Measurements from ENCODE around the gene KCNK15. TPM values are rescaled to one million over a fixed set of nuclear protein-coding genes. Genes with fewer than 3 reads are reported as not detected.
"Not testable (repeated sequence)": the region's sequence is repeated elsewhere in the genome, so short reads cannot be mapped to it uniquely, and the experiment has no call there.

KCNK15 gene
- total RNA-seq, 1 donor from 2014 or later, result 0.35 TPM

- no peak for DNase-seq (ENCODE audit: extremely low read depth, low read depth, low spot score)
These were observed 10.5 kb downstream of the KCNK15 start for GRCh38 chr20:44756011-44756688.

DNA sequence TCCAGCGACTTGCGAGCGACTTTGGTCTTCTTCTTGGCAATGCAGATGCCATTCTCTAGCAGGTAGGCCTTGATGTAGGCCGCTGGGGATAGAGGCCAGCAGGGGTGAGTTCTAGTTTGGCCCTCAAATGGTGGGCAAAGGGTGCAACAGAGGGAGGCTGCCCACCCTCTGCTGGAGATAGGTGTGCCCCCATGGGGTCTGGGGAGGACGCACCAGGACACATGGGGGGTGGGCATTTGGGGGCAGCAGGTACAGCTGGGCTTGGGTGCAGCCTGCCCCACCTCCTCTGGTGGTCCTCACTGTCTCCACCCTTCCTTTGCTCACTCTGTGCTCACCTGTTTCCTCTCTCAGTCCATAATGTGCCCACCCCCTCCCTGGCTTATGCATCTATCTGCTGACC is 11.3 kb downstream of the KCNK15 start:
- DNase-seq (ENCODE audit: extremely low read depth, low read depth, low spot score), result no peak

DNA sequence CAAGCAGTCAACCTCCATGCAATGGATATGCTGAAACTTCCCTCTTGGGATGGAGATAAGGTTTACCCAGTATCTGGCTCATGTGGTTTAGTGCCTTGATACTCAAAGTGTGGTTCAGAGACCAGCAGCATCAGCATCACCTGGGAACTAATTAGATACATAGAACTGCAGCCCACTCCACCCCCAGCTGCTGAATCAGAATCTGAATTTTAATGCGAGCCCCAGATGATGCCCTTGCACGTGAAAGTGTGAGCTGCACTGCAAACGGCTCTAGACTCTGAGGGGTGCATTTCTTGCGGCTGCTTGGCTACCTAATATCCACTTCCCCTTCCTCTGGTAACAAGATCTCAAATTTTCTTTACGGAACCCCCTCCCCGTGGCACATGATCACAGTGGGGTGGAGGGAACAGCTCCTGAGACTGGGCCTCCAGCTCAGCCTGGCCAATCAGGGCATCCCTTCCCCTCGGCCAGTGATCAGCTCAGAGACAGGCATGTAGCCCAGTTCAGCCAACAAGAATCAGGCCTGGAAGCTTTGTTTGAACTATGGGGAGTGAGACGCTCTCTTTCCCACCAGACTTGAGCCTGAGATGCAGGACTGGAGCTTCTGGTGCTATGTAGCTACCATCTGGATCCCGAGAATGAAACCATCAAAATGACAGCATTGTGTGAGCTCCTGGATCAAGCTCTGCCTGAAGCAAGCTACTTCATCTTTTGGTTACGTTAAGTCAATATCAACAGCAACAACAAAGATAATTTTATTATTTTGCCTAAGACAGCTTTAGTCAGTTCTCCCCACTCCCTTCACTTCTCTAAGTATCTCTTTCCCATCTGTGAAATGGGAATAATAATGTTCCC is 12.8 kb downstream of the KCNK15 start:
- DNase-seq (ENCODE audit: extremely low read depth, low read depth, low spot score), result no peak

DNA sequence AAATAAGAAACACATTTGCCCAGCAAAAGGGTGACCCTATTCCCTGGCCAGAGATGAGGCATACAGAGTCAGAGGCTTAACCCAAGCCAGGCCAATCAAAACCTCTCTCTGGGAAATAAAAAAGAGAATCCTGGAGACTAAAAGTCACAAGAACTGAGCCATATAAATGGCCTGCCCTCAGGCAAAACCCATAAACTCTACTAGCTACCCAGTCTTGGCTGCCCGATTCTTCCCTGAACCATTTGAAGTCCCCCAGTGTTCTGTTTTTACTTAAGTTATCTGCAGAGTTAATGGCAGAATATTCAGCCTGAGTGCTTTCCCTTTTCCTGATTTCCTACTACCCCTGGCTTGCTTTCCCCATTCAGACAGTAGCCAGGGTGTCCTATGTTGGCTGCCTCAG is 13.9 kb downstream of the KCNK15 start:
- DNase-seq (ENCODE audit: extremely low read depth, low read depth, low spot score), result no peak

DNA sequence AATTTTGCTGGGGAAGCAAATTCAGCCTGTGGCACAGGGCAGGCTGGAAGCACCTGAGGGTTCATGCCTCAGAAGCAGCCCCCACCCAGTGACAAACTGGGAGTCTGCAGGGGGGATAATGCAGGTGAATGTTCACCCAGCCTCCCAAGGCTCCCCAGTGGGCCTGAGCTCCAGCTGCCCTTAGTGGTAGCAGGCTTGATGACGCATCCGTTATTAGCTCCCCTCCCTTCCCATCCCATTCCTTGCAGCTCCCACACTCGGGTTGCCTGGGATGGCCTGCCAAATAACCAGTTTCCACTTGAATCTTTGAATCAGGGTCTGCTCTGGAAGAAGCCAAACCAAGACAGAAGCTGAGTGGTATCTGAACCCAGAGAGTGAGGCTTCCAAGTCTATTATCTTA is 15.8 kb downstream of the KCNK15 start:
- no peak for DNase-seq (ENCODE audit: extremely low read depth, low read depth, low spot score)

GRCh38 chr20:44762466-44763140 is 16.9 kb downstream of the KCNK15 start:
- no peak for DNase-seq (ENCODE audit: extremely low read depth, low read depth, low spot score)

DNA sequence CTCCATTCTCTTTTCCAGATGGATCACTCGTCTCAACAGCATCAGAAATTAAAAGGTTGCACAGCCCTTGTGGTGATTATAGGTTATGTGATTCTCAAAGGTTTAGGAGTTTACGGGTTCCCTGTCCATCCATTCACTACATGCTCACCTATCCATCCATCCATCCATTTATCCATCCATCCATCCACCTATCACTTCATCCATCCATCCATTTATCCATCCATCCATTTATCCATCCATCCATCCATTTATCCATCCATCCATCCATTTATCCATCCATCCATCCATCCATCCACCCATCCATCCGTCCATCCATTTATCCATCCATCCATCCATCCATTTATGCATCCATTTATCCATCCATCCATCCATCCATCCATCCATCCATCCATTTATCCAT is 18.1 kb downstream of the KCNK15 start:
- DNase-seq (ENCODE audit: extremely low read depth, low read depth, low spot score), result not testable (repeated sequence)

GRCh38 chr20:44765091-44765490 is 19.4 kb downstream of the KCNK15 start:
- no peak for DNase-seq (ENCODE audit: extremely low read depth, low read depth, low spot score)

DNA sequence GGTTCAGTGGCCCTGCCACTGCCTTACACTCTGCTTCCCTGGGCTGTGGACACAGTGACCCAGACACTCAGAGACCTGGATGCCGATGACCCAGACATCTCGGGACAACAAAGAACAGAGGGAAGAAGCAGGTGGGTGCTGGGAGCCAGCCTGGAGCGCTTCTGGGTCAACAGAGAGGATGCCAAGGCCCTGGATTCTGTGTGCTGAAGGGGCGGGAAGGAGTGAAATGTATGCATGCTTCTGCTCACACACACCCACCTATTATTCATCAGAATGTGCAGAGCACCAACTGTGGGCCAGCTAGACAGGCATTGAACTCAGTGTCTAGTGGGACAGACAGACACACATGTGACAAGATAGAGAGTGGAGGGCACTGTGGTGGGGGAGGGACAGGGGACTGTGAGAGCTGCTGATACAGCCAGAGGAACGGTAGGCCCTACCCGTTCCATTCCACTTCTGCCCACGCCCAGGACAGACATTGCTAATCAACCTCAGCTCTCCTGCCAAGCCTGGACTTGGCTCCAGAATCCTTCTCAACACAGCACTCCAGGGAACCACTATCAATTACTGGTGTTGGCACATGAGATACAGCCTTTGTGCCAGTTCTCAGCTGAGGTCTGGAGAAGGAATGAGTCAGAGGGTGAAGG is 20.2 kb downstream of the KCNK15 start:
- no peak for DNase-seq (ENCODE audit: extremely low read depth, low read depth, low spot score)

- no peak for DNase-seq (ENCODE audit: extremely low read depth, low read depth, low spot score)
These were observed 22.6 kb downstream of the KCNK15 start for GRCh38 chr20:44768256-44768655.

GRCh38 chr20:44768854-44769480 is 23.3 kb downstream of the KCNK15 start:
- no peak for DNase-seq (ENCODE audit: extremely low read depth, low read depth, low spot score)

DNA sequence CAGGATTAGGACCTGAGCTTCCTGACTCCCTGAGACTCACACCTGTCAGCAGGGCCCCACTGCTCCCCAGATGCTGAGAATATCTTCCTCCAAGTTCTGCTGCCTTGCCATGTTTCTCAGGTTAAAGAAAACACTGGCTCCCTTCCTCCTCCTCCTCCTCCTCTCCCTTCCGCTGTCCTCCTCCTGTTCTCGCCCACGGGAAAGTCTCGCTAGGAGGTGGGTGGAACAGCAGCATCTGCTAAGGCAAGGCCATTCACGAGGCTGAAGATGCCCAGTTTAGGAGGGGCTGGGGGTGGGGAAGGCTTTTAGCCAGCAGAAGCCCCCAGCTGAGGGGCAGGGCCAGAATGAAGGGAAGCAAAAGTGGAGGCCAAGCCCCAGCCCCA is 23.8 kb downstream of the KCNK15 start:
- DNase-seq (ENCODE audit: extremely low read depth, low read depth, low spot score), result no peak

DNA sequence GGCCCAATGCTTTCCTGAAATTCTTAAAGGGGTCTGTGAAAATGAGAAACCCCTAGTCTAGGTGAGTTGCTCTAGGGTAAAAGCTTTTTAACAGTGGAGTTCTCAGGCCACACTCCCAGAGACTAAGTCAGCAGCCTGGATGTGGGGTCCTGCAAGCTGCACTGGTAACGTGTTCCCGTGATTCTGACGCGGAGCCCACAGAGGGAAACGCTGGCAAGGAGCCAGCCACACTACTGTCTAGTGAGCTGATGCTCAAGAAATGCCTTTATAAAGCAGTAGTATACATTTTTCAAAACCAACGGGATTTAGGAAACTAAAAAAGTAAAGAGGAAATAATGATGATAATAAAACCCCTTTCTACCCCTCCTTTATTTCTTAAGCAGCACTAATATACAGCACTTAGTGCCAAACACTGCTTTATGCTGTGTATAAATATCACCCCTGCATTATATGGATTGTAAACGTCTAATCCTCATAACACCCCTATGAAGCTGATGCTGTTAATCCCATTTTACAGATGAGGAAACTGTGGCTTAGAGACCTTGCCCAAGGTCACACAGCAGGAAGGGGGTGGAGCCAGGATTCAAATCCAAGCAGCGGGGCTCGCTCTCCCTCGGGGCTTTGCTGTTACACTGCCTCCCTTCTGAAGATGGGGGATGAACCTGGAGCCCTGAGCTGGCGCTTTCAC is 25.0 kb downstream of the KCNK15 start:
- no peak for DNase-seq (ENCODE audit: extremely low read depth, low read depth, low spot score)

GRCh38 chr20:44771172-44771535 is 25.5 kb downstream of the KCNK15 start:
- DNase-seq (ENCODE audit: extremely low read depth, low read depth, low spot score), result no peak

DNA sequence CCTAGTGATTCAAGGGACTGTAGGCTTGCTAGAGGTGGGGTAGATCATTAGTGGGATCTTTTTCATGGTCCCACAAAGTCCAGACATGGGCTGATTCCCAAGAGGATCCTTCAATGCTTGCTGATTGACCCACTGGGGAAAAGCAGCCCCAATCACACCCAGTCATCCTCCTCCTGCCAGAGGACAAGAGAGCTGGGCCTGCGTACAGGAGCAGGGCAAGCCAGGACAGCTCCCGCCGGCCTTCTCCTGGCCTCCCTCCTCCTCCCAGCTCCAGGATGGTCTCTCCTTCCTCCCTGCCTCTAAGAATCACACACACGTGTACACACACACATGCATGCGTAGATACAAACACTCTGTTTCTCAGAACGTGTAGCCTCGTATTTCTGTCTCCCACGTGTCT is 27.0 kb downstream of the KCNK15 start:
- no peak for DNase-seq (ENCODE audit: extremely low read depth, low read depth, low spot score)

DNA sequence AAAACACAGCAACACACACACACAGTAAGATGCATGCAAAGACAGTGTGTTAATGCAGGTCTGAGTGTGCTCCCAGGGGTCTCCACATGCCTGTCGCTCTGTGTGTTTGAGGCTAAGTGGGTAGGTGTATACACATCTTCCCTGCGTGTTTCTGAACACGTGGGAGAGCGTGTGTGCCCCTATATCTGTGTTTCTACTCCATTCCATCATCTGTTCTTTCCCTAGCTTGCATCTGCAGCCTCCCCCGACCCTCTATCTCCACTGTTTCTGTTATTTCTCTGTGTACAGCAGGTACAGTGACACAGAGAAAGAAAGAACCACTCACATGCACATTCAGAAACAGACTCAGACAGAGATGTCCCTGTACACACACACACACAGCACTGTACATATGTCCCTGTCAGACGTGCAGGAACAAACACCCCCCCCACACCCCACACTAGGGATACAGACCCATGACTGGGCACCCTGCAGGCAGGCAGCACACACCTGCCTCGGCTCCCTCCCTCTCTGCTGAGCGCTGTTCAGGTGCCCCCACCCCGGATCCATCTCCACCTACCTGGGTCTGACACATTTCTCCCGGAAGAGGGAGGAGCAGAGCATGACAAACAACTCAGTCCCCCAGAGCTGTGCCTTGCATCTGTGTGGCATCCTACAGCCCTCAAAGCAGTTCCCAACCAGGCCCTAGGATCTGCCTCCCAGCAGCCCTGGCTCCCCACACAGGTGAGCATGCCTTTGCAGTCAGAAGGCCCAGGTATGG is 27.6 kb downstream of the KCNK15 start:
- DNase-seq (ENCODE audit: extremely low read depth, low read depth, low spot score), result no peak

- no peak for DNase-seq (ENCODE audit: extremely low read depth, low read depth, low spot score)
These were observed 31.3 kb downstream of the KCNK15 start for GRCh38 chr20:44776980-44777379.

- DNase-seq (ENCODE audit: extremely low read depth, low read depth, low spot score), result peak; percentile 10
These were observed 34.6 kb downstream of the KCNK15 start for GRCh38 chr20:44780226-44780625.

- no peak for DNase-seq (ENCODE audit: extremely low read depth, low read depth, low spot score)
These were observed 35.5 kb downstream of the KCNK15 start for GRCh38 chr20:44781118-44781517.

GRCh38 chr20:44781791-44782190 is 36.1 kb downstream of the KCNK15 start:
- DNase-seq (ENCODE audit: extremely low read depth, low read depth, low spot score), result no peak
